Brain microvascular endothelial cell (primary cell): ENCODE results near the gene ZNF324B.
"Not testable (repeated sequence)": the region's sequence is repeated elsewhere in the genome, so short reads cannot be mapped to it uniquely, and the experiment has no call there.

Experiments used
- DNase-seq: peaks from one replicate; pipeline ENCODE4 v3.0.0-alpha.2; 2020
- H3K27ac ChIP-seq: fragments of 250-450 bp; sonication (Bioruptor Pico); 2 replicates; pipeline ENCODE4 v1.5.1; 2020; ENCODE audit warnings: mild to moderate bottlenecking, moderate library complexity
- H3K27me3 ChIP-seq: fragments of 250-450 bp; sonication (Bioruptor Pico); replicated peaks from 2 replicates; pipeline ENCODE4 v1.5.1; 2020; ENCODE audit warnings: mild to moderate bottlenecking
- H3K36me3 ChIP-seq: fragments of 250-450 bp; sonication (Bioruptor Pico); replicated peaks from 2 replicates; pipeline ENCODE4 v1.5.1; 2020; ENCODE audit warnings: mild to moderate bottlenecking
- H3K4me3 ChIP-seq: 2 replicates; pipeline ENCODE4 v1.5.1; 2011; ENCODE audit warnings: low read depth, mild to moderate bottlenecking, control low read depth, low read length, moderate library complexity
- CTCF ChIP-seq: IDR thresholded peaks from 2 replicates; pipeline ENCODE4 v1.5.1; 2011; ENCODE audit warnings: low read depth, mild to moderate bottlenecking, moderate library complexity, low read length, control low read depth, inconsistent platforms; ENCODE audit errors: missing control alignments
- in situ Hi-C: cut with HindIII; loops from 2 replicates; pipeline ENCODE4 v1.10.0; 2017; ENCODE audit warnings: low sequenced_read_pairs, low pct_ligation_motif_present

The ZNF324B gene

GRCh38 chr19:58466760-58467589 is 15.6 kb downstream of the ZNF324B start, which contains the start of gene ZNF324:
ZNF324 (plus strand) TSS chr19:58467080; CDS start chr19:58469186, 2,106 bp downstream.
- in situ Hi-C loops: no loop called here
- no peak for TF ChIP-seq CTCF
- peak within 1 kb of the TSS; percentile 75 for H3K4me3 ChIP-seq
- H3K36me3 ChIP-seq: peaks cover 8% of the 10 kb centered on the region
- H3K27ac ChIP-seq: peak within 1 kb of the TSS; percentile 11
- peak; percentile 93 for DNase-seq
- no peaks in the 10 kb centered on the region for H3K27me3 ChIP-seq

- H3K4me3 ChIP-seq: peak overlapping the region; percentile 26
These were observed 16.9 kb downstream of the ZNF324B start for GRCh38 chr19:58468216-58468839.

GRCh38 chr19:58469241-58470013 is 18.0 kb downstream of the ZNF324B start:
- Histone ChIP-seq H3K4me3 (no peak overlapping the region), H3K27ac (no peak overlapping the region), H3K27me3 (no peaks in the 10 kb centered on the region), H3K36me3 (peaks cover 17% of the 10 kb centered on the region)
- in situ Hi-C loops: no loop called here
- DNase-seq: no peak
- no peak for TF ChIP-seq CTCF

More at GRCh38 chr19:58468216-58468839, 16.9 kb downstream of the ZNF324B start:
- DNase-seq: no peak
- Histone ChIP-seq H3K27ac (no peak overlapping the region), H3K27me3 (no peaks in the 10 kb centered on the region), H3K36me3 (peaks cover 17% of the 10 kb centered on the region)
- TF ChIP-seq CTCF: no peak
- in situ Hi-C loops: no loop called here

GRCh38 chr19:58470837-58471543 is 19.6 kb downstream of the ZNF324B start:
- H3K4me3 ChIP-seq, DNase-seq, in situ Hi-C loops, H3K27me3 ChIP-seq, H3K27ac ChIP-seq: not testable (repeated sequence)
- peaks cover 17% of the 10 kb centered on the region for H3K36me3 ChIP-seq

- Histone ChIP-seq H3K27me3 (no peaks in the 10 kb centered on the region), H3K27ac (no peak overlapping the region), H3K4me3 (no peak overlapping the region), H3K36me3 (peaks cover 17% of the 10 kb centered on the region)
- DNase-seq: no peak
- in situ Hi-C loops: no loop called here
- TF ChIP-seq CTCF: no peak
These were observed 20.3 kb downstream of the ZNF324B start for GRCh38 chr19:58471736-58472135.
